ENCODE data around the gene FAM3C. TPM values are rescaled to one million over a fixed set of nuclear protein-coding genes. Genes with fewer than 3 reads are reported as not detected.

The FAM3C gene
- total and polyA plus RNA-seq, 2 donors = 40.3 to 108 TPM

DNA sequence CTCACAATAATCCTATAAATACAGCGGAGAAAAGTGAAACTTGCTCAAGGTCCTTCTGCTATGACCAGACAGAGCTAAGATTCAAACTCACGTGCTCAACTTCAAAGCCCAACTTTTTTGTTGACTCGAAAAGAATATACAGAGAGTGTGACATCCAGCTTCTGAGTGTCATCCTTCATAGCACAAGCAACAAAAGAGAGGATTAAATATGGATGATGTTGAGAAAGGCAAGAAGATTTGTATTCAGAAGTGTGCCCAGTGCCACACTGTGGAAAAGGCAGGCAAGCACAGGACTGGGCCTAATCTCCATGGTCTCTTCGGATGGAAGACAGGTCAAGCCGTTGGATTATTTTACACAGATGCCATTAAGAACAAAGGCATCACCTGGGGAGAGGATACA lies 2.1 kb upstream of the FAM3C start:
- WGBS = 74% methylated on average over 5 of the region's 5 CpGs
- H3K4me1 ChIP-seq (ENCODE audit: insufficient read depth) = no peaks in the 10 kb centered on the region
- DNase-seq (ENCODE audit: extremely low spot score) = no peak
- no peak overlapping the region for H3K4me3 ChIP-seq (ENCODE audit: low read depth, low read length)
- H3K36me3 ChIP-seq (ENCODE audit: insufficient read depth) = no peaks in the 10 kb centered on the region
- H3K27ac ChIP-seq (ENCODE audit: low read depth) = no peak overlapping the region

GRCh38 chr7:121397822-121398221 lies 1.7 kb upstream of the FAM3C start:
- no peak for DNase-seq (ENCODE audit: extremely low spot score)
- no peaks in the 10 kb centered on the region for H3K4me1 ChIP-seq (ENCODE audit: insufficient read depth)
- WGBS = 92% methylated on average over 2 of the region's 2 CpGs
- no peak overlapping the region for H3K27ac ChIP-seq (ENCODE audit: low read depth)
- no peaks in the 10 kb centered on the region for H3K36me3 ChIP-seq (ENCODE audit: insufficient read depth)
- H3K4me3 ChIP-seq (ENCODE audit: low read depth, low read length) = no peak overlapping the region

DNA sequence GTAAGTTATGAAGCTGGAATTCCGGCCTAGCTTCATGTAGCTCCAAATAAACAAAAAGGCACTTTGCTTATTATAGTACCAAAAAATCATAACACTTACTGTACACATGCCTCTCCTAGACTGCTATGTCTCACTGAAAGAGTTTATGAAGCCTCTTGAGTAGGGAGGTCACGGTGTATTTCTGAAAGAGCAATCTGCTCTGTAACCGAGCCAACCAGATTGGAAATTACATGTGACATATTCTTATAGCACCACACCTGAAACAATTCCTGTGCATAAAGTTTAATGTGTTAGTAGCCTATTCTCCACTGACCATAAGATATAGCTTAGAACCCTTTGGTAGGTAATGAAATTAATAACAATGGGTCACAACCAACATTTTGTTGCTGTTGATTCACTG lies 1.3 kb upstream of the FAM3C start:
- no peaks in the 10 kb centered on the region for H3K4me1 ChIP-seq (ENCODE audit: insufficient read depth)
- H3K27ac ChIP-seq (ENCODE audit: low read depth) = no peak overlapping the region
- no peak overlapping the region for H3K4me3 ChIP-seq (ENCODE audit: low read depth, low read length)

DNA sequence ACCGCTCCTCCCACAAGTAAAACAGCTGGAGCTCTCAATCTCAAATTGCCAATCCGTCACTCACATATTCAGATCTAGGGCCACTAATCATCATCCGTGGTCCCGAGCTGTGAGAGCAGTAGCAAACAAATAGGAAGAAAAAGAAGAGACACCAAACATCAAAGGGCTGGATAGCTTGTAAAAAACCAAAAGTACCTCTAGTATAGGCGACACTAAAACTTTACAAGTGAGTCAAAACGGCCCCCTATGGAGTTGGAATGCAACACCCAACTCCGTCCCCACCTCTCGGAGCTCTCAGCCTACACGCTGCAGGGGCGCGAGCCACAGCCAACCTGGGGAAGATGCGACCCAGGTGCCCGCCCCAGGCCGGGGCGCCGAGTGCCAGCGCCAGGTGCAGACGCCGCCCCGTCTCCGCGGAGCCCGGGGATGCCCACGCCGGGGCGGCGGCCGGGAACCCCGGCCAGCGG lies 581 bp downstream of the FAM3C start:
- H3K4me3 ChIP-seq (ENCODE audit: low read depth, low read length) = peak overlapping the region; percentile 100
- peak; percentile 7 for DNase-seq (ENCODE audit: extremely low spot score)
- WGBS = 2% methylated on average over 29 of the region's 30 CpGs

More for the DNA sequence above, 1.3 kb upstream of the FAM3C start:
- 93% methylated on average over 3 of the region's 3 CpGs for WGBS
- H3K36me3 ChIP-seq (ENCODE audit: insufficient read depth) = no peaks in the 10 kb centered on the region
- no peak for DNase-seq (ENCODE audit: extremely low spot score)

GRCh38 chr7:121394709-121395140 lies 1.4 kb downstream of the FAM3C start:
- Histone ChIP-seq H3K27ac (ENCODE audit: low read depth) (no peak overlapping the region), H3K4me1 (ENCODE audit: insufficient read depth) (no peaks in the 10 kb centered on the region), H3K36me3 (ENCODE audit: insufficient read depth) (no peaks in the 10 kb centered on the region), H3K4me3 (ENCODE audit: low read depth, low read length) (no peak overlapping the region)
- no peak for DNase-seq (ENCODE audit: extremely low spot score)
- 65% methylated on average over 7 of the region's 7 CpGs for WGBS

More for the DNA sequence above, 581 bp downstream of the FAM3C start:
- Histone ChIP-seq H3K36me3 (ENCODE audit: insufficient read depth) (no peaks in the 10 kb centered on the region), H3K4me1 (ENCODE audit: insufficient read depth) (no peaks in the 10 kb centered on the region), H3K27ac (ENCODE audit: low read depth) (no peak overlapping the region)

DNA sequence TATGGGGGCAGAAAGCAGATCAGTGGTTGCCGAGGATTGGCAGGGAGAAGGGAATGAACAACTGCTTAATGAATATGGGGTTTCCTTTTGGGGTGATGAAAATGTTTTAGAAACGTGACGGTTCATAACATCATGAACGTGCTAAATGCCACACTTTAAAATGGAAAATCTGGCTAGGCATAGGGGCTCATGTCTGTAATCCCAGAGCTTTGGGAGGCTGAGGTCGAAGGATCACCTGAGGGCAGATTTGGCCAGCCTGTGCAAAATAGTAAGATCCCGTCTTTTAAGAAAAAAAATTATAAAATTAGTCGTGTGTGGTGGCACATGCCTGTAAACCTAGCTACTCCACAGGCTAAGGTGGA lies 3.1 kb downstream of the FAM3C start:
- H3K4me3 ChIP-seq (ENCODE audit: low read depth, low read length) = no peak overlapping the region
- no peak overlapping the region for H3K27ac ChIP-seq (ENCODE audit: low read depth)
- H3K4me1 ChIP-seq (ENCODE audit: insufficient read depth) = no peaks in the 10 kb centered on the region
- DNase-seq (ENCODE audit: extremely low spot score) = no peak
- 97% methylated on average over 7 of the region's 7 CpGs for WGBS
- H3K36me3 ChIP-seq (ENCODE audit: insufficient read depth) = no peaks in the 10 kb centered on the region

DNA sequence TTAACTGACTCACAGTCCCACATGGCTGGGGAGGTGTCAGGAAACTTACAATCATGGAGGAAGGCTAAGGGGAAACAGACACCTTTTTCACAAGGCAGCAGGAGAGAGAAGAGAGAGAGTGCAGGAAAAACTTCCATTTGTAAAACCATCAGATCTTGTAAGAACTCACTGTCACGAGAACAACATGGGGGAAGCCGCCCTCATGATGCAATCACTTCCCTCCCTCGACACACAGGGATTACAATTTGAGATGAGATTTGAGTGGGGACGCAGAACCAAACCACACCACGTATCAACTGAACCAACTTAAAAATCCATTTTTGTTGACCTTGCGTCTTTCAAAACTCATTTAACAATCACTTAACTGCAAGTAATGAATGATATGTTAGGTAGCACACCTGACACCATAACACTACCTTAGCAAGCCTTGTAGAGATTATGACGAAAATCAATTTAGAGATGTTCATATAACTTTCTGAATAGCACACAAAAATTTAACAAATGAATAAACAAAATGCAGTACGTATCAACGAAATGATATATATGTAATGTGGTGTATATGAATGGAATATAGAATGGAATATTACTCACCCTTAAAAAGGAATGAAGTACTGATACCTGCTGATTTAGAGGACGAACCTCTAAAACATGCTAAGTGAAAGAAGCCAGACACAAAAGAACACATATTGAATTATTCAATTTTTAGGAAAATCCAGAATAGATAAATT lies 3.7 kb downstream of the FAM3C start:
- H3K27ac ChIP-seq (ENCODE audit: low read depth) = no peak overlapping the region

GRCh38 chr7:121391686-121392085 lies 4.4 kb downstream of the FAM3C start:
- 92% methylated on average over 3 of the region's 3 CpGs for WGBS
- DNase-seq (ENCODE audit: extremely low spot score) = no peak
- no peaks in the 10 kb centered on the region for H3K4me1 ChIP-seq (ENCODE audit: insufficient read depth)
- no peaks in the 10 kb centered on the region for H3K36me3 ChIP-seq (ENCODE audit: insufficient read depth)
- no peak overlapping the region for H3K4me3 ChIP-seq (ENCODE audit: low read depth, low read length)
- H3K27ac ChIP-seq (ENCODE audit: low read depth) = no peak overlapping the region

More for the DNA sequence above, 3.7 kb downstream of the FAM3C start:
- WGBS = 97% methylated on average over 10 of the region's 10 CpGs
- DNase-seq (ENCODE audit: extremely low spot score) = no peak
- H3K4me3 ChIP-seq (ENCODE audit: low read depth, low read length) = no peak overlapping the region
- no peaks in the 10 kb centered on the region for H3K4me1 ChIP-seq (ENCODE audit: insufficient read depth)
- no peaks in the 10 kb centered on the region for H3K36me3 ChIP-seq (ENCODE audit: insufficient read depth)

DNA sequence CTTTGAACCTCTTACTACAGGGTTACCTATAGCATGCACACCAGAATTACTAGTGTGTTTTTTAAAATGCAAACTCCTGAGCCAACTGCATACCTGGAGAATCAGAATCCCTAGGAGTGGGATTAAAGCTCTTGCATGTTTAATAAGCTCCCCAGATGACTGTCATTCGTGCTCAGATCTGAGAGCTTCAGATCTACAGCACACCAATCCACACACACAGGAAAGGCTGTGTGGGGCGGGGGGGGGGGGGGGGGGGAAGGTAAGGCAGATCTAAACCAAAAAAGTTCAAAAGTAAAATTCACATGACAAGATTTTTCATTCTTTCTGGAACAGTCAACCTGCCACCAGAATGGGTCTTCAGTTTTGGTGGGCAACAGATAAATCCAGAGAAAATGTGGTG lies 5.5 kb downstream of the FAM3C start:
- DNase-seq (ENCODE audit: extremely low spot score) = no peak
- Histone ChIP-seq H3K4me3 (ENCODE audit: low read depth, low read length) (no peak overlapping the region), H3K27ac (ENCODE audit: low read depth) (no peak overlapping the region), H3K36me3 (ENCODE audit: insufficient read depth) (no peaks in the 10 kb centered on the region), H3K4me1 (ENCODE audit: insufficient read depth) (no peaks in the 10 kb centered on the region)
- 83% methylated on average over 2 of the region's 2 CpGs for WGBS

DNA sequence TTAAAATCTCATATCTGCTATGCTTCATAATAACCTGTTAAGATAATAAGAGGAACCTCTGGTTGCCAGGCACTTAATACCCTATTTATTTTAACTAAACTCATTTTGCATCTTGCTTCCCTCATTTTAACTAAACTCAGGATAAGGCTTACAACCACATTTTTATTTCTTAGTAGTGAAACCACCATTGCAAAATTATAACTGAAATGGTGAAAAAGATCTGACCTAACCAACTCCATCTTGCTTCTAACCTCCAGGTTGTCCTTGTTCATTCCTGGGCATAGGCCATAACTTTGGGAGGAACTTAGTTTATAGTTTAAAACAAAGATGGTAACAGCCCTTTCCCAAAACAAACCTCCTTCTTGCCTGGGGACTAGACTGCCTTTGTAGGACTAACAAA lies 6.0 kb downstream of the FAM3C start:
- Histone ChIP-seq H3K27ac (ENCODE audit: low read depth) (no peak overlapping the region), H3K4me1 (ENCODE audit: insufficient read depth) (no peaks in the 10 kb centered on the region), H3K36me3 (ENCODE audit: insufficient read depth) (no peaks in the 10 kb centered on the region), H3K4me3 (ENCODE audit: low read depth, low read length) (no peak overlapping the region)
- DNase-seq (ENCODE audit: extremely low spot score) = no peak

GRCh38 chr7:121388950-121389349 lies 7.2 kb downstream of the FAM3C start:
- Histone ChIP-seq H3K4me3 (ENCODE audit: low read depth, low read length) (no peak overlapping the region), H3K4me1 (ENCODE audit: insufficient read depth) (no peaks in the 10 kb centered on the region), H3K27ac (ENCODE audit: low read depth) (no peak overlapping the region), H3K36me3 (ENCODE audit: insufficient read depth) (no peaks in the 10 kb centered on the region)
- WGBS = 97% methylated on average over 1 of the region's 1 CpG
- DNase-seq (ENCODE audit: extremely low spot score) = no peak

GRCh38 chr7:121385800-121386179 lies 10.3 kb downstream of the FAM3C start:
- no peaks in the 10 kb centered on the region for H3K4me1 ChIP-seq (ENCODE audit: insufficient read depth)
- no peak overlapping the region for H3K27ac ChIP-seq (ENCODE audit: low read depth)
- no peak overlapping the region for H3K4me3 ChIP-seq (ENCODE audit: low read depth, low read length)
- 56% methylated on average over 1 of the region's 1 CpG for WGBS
- H3K36me3 ChIP-seq (ENCODE audit: insufficient read depth) = no peaks in the 10 kb centered on the region
- no peak for DNase-seq (ENCODE audit: extremely low spot score)

- WGBS = 95% methylated on average over 4 of the region's 4 CpGs
- Histone ChIP-seq H3K4me3 (ENCODE audit: low read depth, low read length) (no peak overlapping the region), H3K36me3 (ENCODE audit: insufficient read depth) (no peaks in the 10 kb centered on the region), H3K27ac (ENCODE audit: low read depth) (no peak overlapping the region), H3K4me1 (ENCODE audit: insufficient read depth) (no peaks in the 10 kb centered on the region)
- no peak for DNase-seq (ENCODE audit: extremely low spot score)
Measured at GRCh38 chr7:121385056-121385799, 10.9 kb downstream of the FAM3C start.

GRCh38 chr7:121384265-121384664 lies 11.8 kb downstream of the FAM3C start:
- no peak overlapping the region for H3K4me3 ChIP-seq (ENCODE audit: low read depth, low read length)

More at GRCh38 chr7:121384265-121384664, 11.8 kb downstream of the FAM3C start:
- H3K36me3 ChIP-seq (ENCODE audit: insufficient read depth) = no peaks in the 10 kb centered on the region
- H3K27ac ChIP-seq (ENCODE audit: low read depth) = no peak overlapping the region
- 52% methylated on average over 2 of the region's 2 CpGs for WGBS
- no peak for DNase-seq (ENCODE audit: extremely low spot score)
- H3K4me1 ChIP-seq (ENCODE audit: insufficient read depth) = no peaks in the 10 kb centered on the region
